Measurements from ENCODE around the gene SGPL1. TPM values are rescaled to one million over a fixed set of nuclear protein-coding genes. Genes with fewer than 3 reads are reported as not detected.

Gene SGPL1
- total RNA-seq, 1 experiment from 2014 or later, result 69.4 TPM

- intact Hi-C loops (cut with micrococcal nuclease), result no loop called here
- Histone ChIP-seq H3K9me2 (ENCODE audit: insufficient read depth) (no peaks in the 10 kb centered on the region), H3K79me2 (ENCODE audit: insufficient read depth, low read length) (no peaks in the 10 kb centered on the region), H3K4me3 (replicated peaks in 1 of 2; ENCODE audit: low read depth in 1 of 2, low read length in 2 of 2) (no peak overlapping the region), H3K9ac (ENCODE audit: low read length) (no peak overlapping the region), H3K36me3 (ENCODE audit: control insufficient read depth in 1 of 2, insufficient read depth in 2 of 2, low read length in 2 of 2) (no peaks in the 10 kb centered on the region), H3K4me1 (ENCODE audit: control insufficient read depth in 1 of 2, insufficient read depth in 2 of 2, low read length in 2 of 2) (peaks cover 0 to 6% of the 10 kb centered on the region in 2 experiments; a peak in 2 of 4 replicates), H4K20me1 (ENCODE audit: insufficient read depth) (no peaks in the 10 kb centered on the region), H3K27ac (ENCODE audit: low read depth, low read length) (no peak overlapping the region), H3K9me3 (ENCODE audit: control insufficient read depth in 1 of 2, insufficient read depth in 1 of 2, low read depth in 1 of 2, low read length in 2 of 2) (0 out of 4 replicates have a peak, but pooled peaks cover 0 to 3% of the 10 kb centered on the region in 2 experiments), H2AFZ (ENCODE audit: low read depth, low read length, poor library complexity, severe bottlenecking) (no peak overlapping the region), H3K4me2 (ENCODE audit: low read length) (no peak overlapping the region), H3K27me3 (ENCODE audit: insufficient read depth, low read length) (no peaks in the 10 kb centered on the region)
- POLR2A ChIA-PET, result no interaction called here
- no peak for TF ChIP-seq EZH2phosphoT487 (IDR thresholded peaks at IDR 0.05; ENCODE audit: borderline replicate concordance)
- TF ChIP-seq EZH2 (IDR thresholded peaks at IDR 0.05), result no peak
- no peak for TF ChIP-seq ZNF274 (IDR thresholded peaks at IDR 0.05; ENCODE audit: low read depth, low read length)
- no peak for TF ChIP-seq JUND (IDR thresholded peaks at IDR 0.05)
- no peak for TF ChIP-seq POLR2A (IDR thresholded peaks at IDR 0.05; ENCODE audit: borderline replicate concordance, extremely low read depth, insufficient read depth, insufficient read length)
- TF ChIP-seq ATF3 (IDR thresholded peaks at IDR 0.05), result no peak
- no peak for TF ChIP-seq CBX3 (IDR thresholded peaks at IDR 0.05; ENCODE audit: low read depth)
- TF ChIP-seq REST (IDR thresholded peaks at IDR 0.05; ENCODE audit: low read depth), result no peak
- no peak for TF ChIP-seq ZBTB33 (IDR thresholded peaks at IDR 0.05; ENCODE audit: extremely low read depth, insufficient replicate concordance, low read length)
- TF ChIP-seq FOSL1 (IDR thresholded peaks at IDR 0.05; ENCODE audit: low read depth), result no peak
- no peak for TF ChIP-seq CTCF (IDR thresholded peaks at IDR 0.05 in 2 of 3, conservative IDR thresholded peaks at IDR 0.05 in 1 of 3; ENCODE audit: borderline replicate concordance in 1 of 3, insufficient read depth in 1 of 3, low read depth in 2 of 3, low read length in 2 of 3)
- no peak for TF ChIP-seq RAD21 (IDR thresholded peaks at IDR 0.05; ENCODE audit: low read depth)
- BruUV-seq (replicated peaks), result no TSS peak
- RAD21 ChIA-PET (ENCODE audit: low non-redundant PET in 1 of 2, low total read pairs in 2 of 2, uncharacterized antibody in 2 of 2, unreplicated experiment in 2 of 2), result no interaction called here
- CTCF ChIA-PET, result no interaction called here
- ATAC-seq (no peak), DNase-seq (ENCODE audit: low read depth, low spot score) (no peak)
Measured at GRCh38 chr10:70791386-70792039, 24.2 kb upstream of the SGPL1 start.

Measured in HCT116 (cell line).